HepG2 (cell line): ENCODE measurements around the gene CDKN2A. TPM values are rescaled to one million over a fixed set of nuclear protein-coding genes. Genes with fewer than 3 reads are reported as not detected.
"Not testable (repeated sequence)": the region's sequence is repeated elsewhere in the genome, so short reads cannot be mapped to it uniquely, and the experiment has no call there.

Experiments used
- ATAC-seq: fragments of 200-7000 bp; cut with Tn5 transposase; 3 replicates; pipeline ENCODE4 v1.9.1; 2020; ENCODE audit warnings: mild to moderate bottlenecking, moderate library complexity
- BruUV-seq: library from RNA; stranded (reverse); fragments of 400-500 nt; replicated peaks from 2 replicates; lab custom pipeline; 2021; lab: Mats Ljungman, UMichigan
- CTCF ChIA-PET: fragments of 300-600 bp; formaldehyde crosslinking; extraction: SDS; loops from one replicate; lab custom pipeline; 2021; ENCODE audit warnings: low total read pairs, inconsistent platforms, low intra/inter-chr PET ratio; lab: Yijun Ruan, JAX
- POLR2A ChIA-PET: fragments of 350-600 bp; sonication (Branson Sonifier 250); formaldehyde crosslinking; loops from one replicate; lab custom pipeline; 2020; ENCODE audit warnings: antibody characterized with exemption, inconsistent platforms; lab: Yijun Ruan, JAX
- DNase-seq: peaks from one replicate; pipeline ENCODE4 v3.0.0-alpha.2; 2015; ENCODE audit warnings: low spot score
- FAIRE-seq: peaks from 3 replicates; lab custom pipeline; 2011; peaks lifted over from hg19 to GRCh38; lab: Jason Lieb, UNC
- H2AFZ ChIP-seq: one replicate; pipeline ENCODE4 v1.6.1; 2011; ENCODE audit warnings: low read length, inconsistent platforms
- H3K27ac ChIP-seq: fragments of 300-600 bp; 3 replicates; pipeline ENCODE4 v1.8.0; 2011; ENCODE audit warnings: mixed run types, mild to moderate bottlenecking, mixed read lengths, low read length, inconsistent platforms; ENCODE audit not compliant: insufficient read depth; ENCODE audit errors: extremely low read length
- H3K27me3 ChIP-seq, 2 experiments: fragments of 200-600 bp in 1 of 2; 2 replicates in 1 of 2; 3 replicates in 1 of 2; pipeline versions ENCODE4 v1.6.0 to v1.8.0; 2011; ENCODE audit warnings: low read length in 2 of 2, mild to moderate bottlenecking in 2 of 2, moderate library complexity in 2 of 2, inconsistent platforms in 1 of 2; ENCODE audit not compliant: insufficient read depth in 2 of 2, control insufficient read depth in 1 of 2
- H3K36me3 ChIP-seq, 2 experiments: fragments of 200-600 bp in 1 of 2; replicated peaks in 1 of 2; 2 replicates in 1 of 2; 3 replicates in 1 of 2; pipeline versions ENCODE4 v1.5.1 to v1.8.0; 2011; ENCODE audit warnings: low read length in 2 of 2, inconsistent platforms in 1 of 2; ENCODE audit not compliant: insufficient read depth in 2 of 2, control insufficient read depth in 1 of 2
- H3K4me1 ChIP-seq: 2 replicates; pipeline ENCODE4 v1.5.1; 2012; ENCODE audit warnings: low read length, inconsistent platforms; ENCODE audit not compliant: insufficient read depth
- H3K4me2 ChIP-seq: 2 replicates; pipeline ENCODE4 v1.6.0; 2011; ENCODE audit warnings: low read depth, low read length, inconsistent platforms
- H3K4me3 ChIP-seq, 3 experiments: fragments of 200-600 bp in 1 of 3; sonication (generic), shearing (Covaris generic) in 1 of 3; replicated peaks in 1 of 3; 2 replicates each; pipeline ENCODE4 v1.5.1; 2011 to 2016; ENCODE audit warnings: low read length in 3 of 3, inconsistent platforms in 2 of 3, low read depth in 2 of 3, mild to moderate bottlenecking in 2 of 3, control low read depth in 1 of 3, mixed read lengths in 1 of 3; ENCODE audit not compliant: insufficient read depth in 1 of 3
- H3K79me2 ChIP-seq: one replicate; pipeline ENCODE4 v1.6.1; 2011; ENCODE audit warnings: low read length, inconsistent platforms; ENCODE audit not compliant: insufficient read depth
- H3K9ac ChIP-seq: 2 replicates; pipeline ENCODE4 v1.6.0; 2011; ENCODE audit warnings: mild to moderate bottlenecking, low read depth, low read length, inconsistent platforms; ENCODE audit not compliant: insufficient read depth
- H3K9me3 ChIP-seq: 2 replicates; pipeline ENCODE4 v1.5.1; 2012; ENCODE audit warnings: mild to moderate bottlenecking, low read length
- H4K20me1 ChIP-seq: 2 replicates; pipeline ENCODE4 v1.6.0; 2011; ENCODE audit warnings: inconsistent platforms, mild to moderate bottlenecking, low read length, moderate library complexity; ENCODE audit not compliant: insufficient read depth
- CAMTA2 ChIP-seq: sonication (generic); formaldehyde crosslinking; IDR thresholded peaks from 2 replicates; pipeline ENCODE4 v1.4.0; 2020; ENCODE audit warnings: mild to moderate bottlenecking, missing genetic modification reagents, borderline replicate concordance
- CEBPB ChIP-seq: IDR thresholded peaks from 2 replicates; pipeline ENCODE4 v1.6.1; 2011; ENCODE audit warnings: low read depth, low read length, improper control_type of control experiment, borderline replicate concordance
- DMAP1 ChIP-seq: IDR thresholded peaks from 2 replicates; pipeline ENCODE4 v1.6.1; 2016
- FOSL1 ChIP-seq: sonication (generic); formaldehyde crosslinking; IDR thresholded peaks from 2 replicates; pipeline ENCODE4 v1.9.0; 2021; ENCODE audit warnings: missing genetic modification reagents, borderline replicate concordance
- HDAC1 ChIP-seq: sonication (generic); formaldehyde crosslinking; IDR thresholded peaks from 2 replicates; pipeline ENCODE4 v1.5.1; 2020; ENCODE audit warnings: mild to moderate bottlenecking, missing genetic modification reagents
- IRX3 ChIP-seq: sonication (generic); formaldehyde crosslinking; IDR thresholded peaks from 2 replicates; pipeline ENCODE4 v1.8.1; 2023; ENCODE audit warnings: mild to moderate bottlenecking, low read depth, missing genetic modification reagents, borderline replicate concordance
- KLF12 ChIP-seq: sonication (generic); formaldehyde crosslinking; IDR thresholded peaks from 2 replicates; pipeline ENCODE4 v1.4.0; 2020; ENCODE audit warnings: missing genetic modification reagents, borderline replicate concordance
- MED1 ChIP-seq: sonication (generic); formaldehyde crosslinking; IDR thresholded peaks from 2 replicates; pipeline ENCODE4 v1.4.0; 2020; ENCODE audit warnings: missing genetic modification reagents
- MYNN ChIP-seq: sonication (generic); formaldehyde crosslinking; IDR thresholded peaks from 2 replicates; pipeline ENCODE4 v1.4.0; 2020; ENCODE audit warnings: mild to moderate bottlenecking, low read depth, missing genetic modification reagents
- NFKB2 ChIP-seq: sonication (generic); formaldehyde crosslinking; IDR thresholded peaks from 2 replicates; pipeline ENCODE4 v1.4.0; 2020; ENCODE audit warnings: missing genetic modification reagents, borderline replicate concordance
- NRL ChIP-seq: sonication (generic); formaldehyde crosslinking; IDR thresholded peaks from 2 replicates; pipeline ENCODE4 v1.5.0; 2020; ENCODE audit warnings: missing genetic modification reagents, mild to moderate bottlenecking, moderate library complexity, borderline replicate concordance
- ZNF34 ChIP-seq: sonication (generic); formaldehyde crosslinking; IDR thresholded peaks from 2 replicates; pipeline ENCODE4 v1.4.0; 2020; ENCODE audit warnings: mild to moderate bottlenecking, missing genetic modification reagents, borderline replicate concordance
- ZNF652 ChIP-seq: IDR thresholded peaks from 2 replicates; pipeline ENCODE4 v1.6.1; 2016; ENCODE audit warnings: low read depth, borderline replicate concordance
- ZNF724P ChIP-seq: sonication (generic); formaldehyde crosslinking; IDR thresholded peaks from 2 replicates; pipeline ENCODE4 v1.8.0; 2022; ENCODE audit warnings: missing genetic modification reagents, borderline replicate concordance
- ZSCAN9 ChIP-seq: IDR thresholded peaks from 2 replicates; pipeline ENCODE4 v1.6.1; 2016; ENCODE audit warnings: borderline replicate concordance
- WGBS: methylation state at CpG from one replicate; pipeline ENCODE4 v1.1.6; 2017; ENCODE audit warnings: low lambda C conversion rate; 5-methylcytosine and 5-hydroxymethylcytosine counted together
- in situ Hi-C: cut with HindIII; loops from 2 replicates; pipeline ENCODE4 v1.10.0; 2017; ENCODE audit warnings: low pct_unique_long_range_greater_than_20kb; ENCODE audit not compliant: extremely low pct_ligation_motif_present
- intact Hi-C: fragments of 100-400 bp; cut with micrococcal nuclease; formaldehyde crosslinking; loops from one replicate; pipeline ENCODE4 v1.10.0; 2022; ENCODE audit not compliant: unreplicated experiment
- polyA plus RNA-seq, 8 experiments: library from polyadenylated mRNA; depleted of rRNA in 3 of 8; stranded (reverse) in 7 of 8; unstranded in 1 of 8; fragments of >200 nt; fragmentation: Illumina TruSeq in 4 of 8; extraction: Trizol in 4 of 8; gene quantifications; 2 replicates each; pipeline versions ENCODE4 v1.2.1 to v1.2.3, GENCODE V29; 2011 to 2016; ENCODE audit warnings: low read depth in 4 of 8, missing spikeins in 1 of 8, mixed read lengths in 1 of 8; ENCODE audit not compliant: insufficient read depth in 1 of 8
- total RNA-seq, 5 experiments: library from RNA; depleted of rRNA; stranded (reverse); fragments of >200 nt; fragmentation: Illumina TruSeq; extraction: Trizol; gene quantifications; 2 replicates each; pipeline ENCODE4 v1.2.3, GENCODE V29; 2016; ENCODE audit warnings: low read depth in 1 of 5

Gene CDKN2A
- total and polyA plus RNA-seq, 2 of the 13 experiments (the other 11 are each of a cell fraction or from before 2014, with no cell fraction given): 4.2 to 4.8 TPM

DNA sequence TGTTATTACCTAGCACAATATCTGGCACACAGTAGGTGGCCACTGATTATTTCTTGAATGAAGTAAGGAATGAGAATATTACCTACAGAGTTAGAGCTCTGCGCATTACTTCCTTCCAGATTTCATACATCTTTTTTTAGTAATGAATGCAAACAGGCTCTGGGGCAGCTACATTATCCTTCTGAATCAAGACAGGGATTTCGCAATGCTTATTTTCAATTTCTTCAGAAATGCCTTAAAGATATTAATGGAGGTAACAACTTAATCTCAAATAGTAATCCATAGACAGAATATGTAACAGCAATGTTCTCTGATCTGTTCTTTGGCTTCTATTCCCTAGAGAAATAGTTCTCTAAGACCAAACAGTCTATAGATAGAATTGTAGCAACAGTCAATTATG, 32.6 kb downstream of the CDKN2A start:
- Histone ChIP-seq H3K9me3 (no peaks in the 10 kb centered on the region), H3K79me2 (no peaks in the 10 kb centered on the region), H3K9ac (no peak overlapping the region), H4K20me1 (no peaks in the 10 kb centered on the region), H3K4me3 (no peak overlapping the region), H3K27ac (no peak overlapping the region), H3K36me3 (no peaks in the 10 kb centered on the region), H3K27me3 (peaks cover 5 to 15% of the 10 kb centered on the region in 2 experiments; a peak in 3 of 5 replicates), H2AFZ (no peak overlapping the region), H3K4me1 (peaks cover 12% of the 10 kb centered on the region), H3K4me2 (no peak overlapping the region)
- WGBS: 49% methylated on average over 2 of the region's 2 CpGs
- ChIA-PET CTCF (no interaction called here), POLR2A (no interaction called here)
- in situ Hi-C loops (no loop called here), intact Hi-C loops (no loop called here)
- DNase-seq (no peak), ATAC-seq (no peak), FAIRE-seq (no peak)
- no peak for TF ChIP-seq KLF12
- peak; percentile 42 for TF ChIP-seq CEBPB
- BruUV-seq: no TSS peak

DNA sequence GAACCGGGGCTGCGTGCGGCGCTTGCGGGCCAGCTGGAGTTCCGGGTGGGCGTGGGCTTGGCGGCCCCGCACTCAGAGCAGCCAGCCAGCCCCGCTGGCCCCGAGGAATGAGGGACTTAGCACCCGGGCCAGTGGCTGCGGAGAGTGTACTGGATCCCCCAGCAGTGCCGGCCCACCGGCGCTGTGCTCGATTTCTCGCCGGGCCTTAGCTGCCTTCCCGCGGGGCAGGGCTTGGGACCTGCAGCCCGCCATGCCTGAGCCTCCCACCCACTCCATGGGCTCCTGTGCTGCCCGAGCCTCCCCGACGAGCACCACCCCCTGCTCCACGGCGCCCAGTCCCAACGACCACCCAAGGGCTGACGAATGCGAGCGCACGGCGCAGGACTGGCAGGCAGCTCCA, 34.9 kb downstream of the CDKN2A start:
- H3K9ac ChIP-seq, CTCF ChIA-PET, H3K27ac ChIP-seq, DNase-seq, BruUV-seq, H3K9me3 ChIP-seq, in situ Hi-C loops, H4K20me1 ChIP-seq, intact Hi-C loops, H3K27me3 ChIP-seq, POLR2A ChIA-PET, H3K4me1 ChIP-seq, H2AFZ ChIP-seq, H3K36me3 ChIP-seq, FAIRE-seq, H3K4me2 ChIP-seq, H3K79me2 ChIP-seq, H3K4me3 ChIP-seq, ATAC-seq: not testable (repeated sequence)
- 84% methylated on average over 8 of the region's 33 CpGs for WGBS

DNA sequence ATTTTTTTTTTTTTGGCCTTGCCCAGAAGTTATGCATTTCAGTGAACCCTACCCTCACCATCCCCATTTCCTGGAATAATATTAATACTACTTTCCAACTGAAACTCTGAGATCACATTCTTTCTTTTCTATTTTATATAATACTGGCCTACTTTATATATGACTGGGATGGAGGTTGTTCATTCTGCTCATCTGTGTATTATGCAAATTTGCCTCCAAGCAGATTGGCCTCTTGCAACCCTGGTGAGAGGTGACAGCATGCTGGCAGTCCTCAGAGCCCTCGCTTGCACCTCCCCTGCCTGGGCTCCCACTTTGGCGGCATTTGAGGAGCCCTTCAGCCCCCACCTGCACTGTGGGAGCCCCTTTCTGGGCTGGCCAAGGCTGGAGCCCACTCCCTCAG, 35.4 kb downstream of the CDKN2A start:
- no peak overlapping the region for H2AFZ ChIP-seq
- ChIA-PET CTCF (no interaction called here), POLR2A (no interaction called here)
- no peaks in the 10 kb centered on the region for H3K36me3 ChIP-seq
- no peaks in the 10 kb centered on the region for H3K27me3 ChIP-seq
- no peak overlapping the region for H3K27ac ChIP-seq
- in situ Hi-C loops (no loop called here), intact Hi-C loops (no loop called here)
- 0% methylated on average over 2 of the region's 2 CpGs for WGBS
- no peak overlapping the region for H3K9ac ChIP-seq
- no TSS peak for BruUV-seq
- H3K79me2 ChIP-seq: no peaks in the 10 kb centered on the region
- no peak overlapping the region for H3K4me3 ChIP-seq
- no peaks in the 10 kb centered on the region for H3K9me3 ChIP-seq
- ATAC-seq (no peak), FAIRE-seq (no peak), DNase-seq (no peak)
- H3K4me1 ChIP-seq: no peaks in the 10 kb centered on the region
- no peak overlapping the region for H3K4me2 ChIP-seq
- no peaks in the 10 kb centered on the region for H4K20me1 ChIP-seq
- no peak for TF ChIP-seq ZNF34 (CRISPR knock-in tag)
- TF ChIP-seq ZNF652 (CRISPR knock-in tag): no peak
- no peak for TF ChIP-seq MED1 (CRISPR knock-in tag)
- TF ChIP-seq MYNN (CRISPR knock-in tag): no peak
- no peak for TF ChIP-seq CAMTA2 (CRISPR knock-in tag)
- no peak for TF ChIP-seq ZNF724P (CRISPR knock-in tag)
- no peak for TF ChIP-seq NRL
- no peak for TF ChIP-seq HDAC1 (CRISPR knock-in tag)
- TF ChIP-seq NFKB2: no peak
- no peak for TF ChIP-seq IRX3 (CRISPR knock-in tag)
- TF ChIP-seq FOSL1 (CRISPR knock-in tag): no peak
- TF ChIP-seq ZSCAN9 (CRISPR knock-in tag): no peak
- TF ChIP-seq DMAP1 (CRISPR knock-in tag): no peak
